Daoy (cell line): Measurements from ENCODE around the gene COPS2. TPM values are rescaled to one million over a fixed set of nuclear protein-coding genes. Genes with fewer than 3 reads are reported as not detected.
"Not testable (repeated sequence)": the region's sequence is repeated elsewhere in the genome, so short reads cannot be mapped to it uniquely, and the experiment has no call there.

Experiments
- DNase-seq: peaks from one replicate; pipeline ENCODE4 v3.0.0-alpha.2; 2015; ENCODE audit warnings: low read depth
- total RNA-seq: library from RNA; depleted of rRNA; stranded (reverse); fragments of >200 nt; shearing (Covaris generic); gene quantifications from 2 replicates; pipeline ENCODE4 v1.2.3, GENCODE V29; 2014; rRNA removed

Gene COPS2
- total RNA-seq, 1 experiment from 2014 or later = 79.1 TPM

DNA sequence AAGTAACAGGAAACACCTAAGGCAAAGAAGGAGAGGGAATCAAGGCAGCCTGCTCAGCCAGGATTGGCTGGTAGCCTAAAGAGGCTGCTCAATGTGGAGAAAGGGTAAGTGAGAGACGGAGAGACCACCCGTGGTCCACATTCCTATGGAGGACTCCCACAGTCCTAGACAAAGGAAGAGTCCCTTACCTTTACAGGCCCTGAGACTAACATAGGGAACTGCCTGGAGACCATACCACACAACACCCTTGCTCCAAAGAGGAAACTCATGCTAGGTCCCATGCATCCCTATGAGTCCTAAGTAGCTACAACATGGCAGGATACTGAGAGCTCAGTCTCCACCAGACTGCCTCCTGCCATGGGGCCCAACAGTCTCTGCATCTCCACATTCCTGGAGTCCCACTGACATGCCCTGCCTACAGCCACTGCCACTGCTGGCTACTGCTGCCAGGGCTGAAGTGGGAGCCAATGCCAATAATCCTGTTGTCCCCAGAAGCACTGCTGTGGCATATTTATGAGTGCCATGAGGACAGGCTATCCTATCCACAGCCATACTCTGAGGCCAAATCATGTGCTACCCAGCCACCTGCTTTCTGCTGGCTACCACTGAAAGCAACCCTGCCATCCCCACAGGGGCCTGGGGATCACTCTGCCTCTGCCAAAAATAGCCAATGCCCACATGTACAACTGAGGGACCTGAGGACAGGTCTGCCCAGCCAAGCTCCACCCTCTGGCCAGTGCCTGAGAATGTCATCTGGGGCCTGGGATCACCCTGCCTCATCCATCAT, 45.0 kb downstream of the COPS2 start:
- no peak for DNase-seq

DNA sequence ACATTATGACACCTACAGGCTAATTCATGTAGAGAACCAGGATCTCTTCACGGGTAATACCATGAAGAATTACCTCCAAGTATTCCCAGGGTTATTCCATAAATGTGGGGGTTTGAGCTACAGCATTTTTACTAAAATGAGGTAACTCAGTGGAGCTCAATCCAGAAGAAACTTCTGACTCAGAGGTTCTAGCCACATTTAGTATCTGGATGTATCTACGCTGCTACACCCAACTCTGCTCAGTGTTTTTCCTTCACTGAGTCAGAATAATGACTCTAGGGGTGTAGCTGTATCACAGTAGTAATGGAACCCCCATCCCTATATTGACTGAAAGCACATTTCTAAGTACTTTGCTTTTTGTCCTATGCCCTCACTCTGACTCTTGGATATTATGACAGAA, 52.4 kb downstream of the COPS2 start:
- no peak for DNase-seq

DNA sequence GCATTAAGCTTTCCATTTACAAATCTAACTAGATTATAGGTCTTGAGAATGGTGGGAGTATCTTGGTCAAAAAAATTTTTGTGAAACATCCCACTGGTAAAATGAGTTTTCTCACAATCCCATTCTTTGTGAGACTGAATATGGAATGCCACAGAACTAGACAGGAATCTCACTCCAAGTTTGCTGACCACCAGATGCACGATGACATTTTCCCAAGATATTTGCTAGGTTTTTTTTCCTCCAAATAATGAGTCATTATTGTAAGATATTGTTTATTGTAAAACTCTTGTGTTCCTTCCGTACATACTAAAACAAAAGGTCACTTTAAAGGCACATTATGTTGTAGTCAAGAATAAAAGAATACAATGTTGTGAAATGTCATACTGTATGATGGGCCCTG, 53.9 kb downstream of the COPS2 start:
- no peak for DNase-seq

DNA sequence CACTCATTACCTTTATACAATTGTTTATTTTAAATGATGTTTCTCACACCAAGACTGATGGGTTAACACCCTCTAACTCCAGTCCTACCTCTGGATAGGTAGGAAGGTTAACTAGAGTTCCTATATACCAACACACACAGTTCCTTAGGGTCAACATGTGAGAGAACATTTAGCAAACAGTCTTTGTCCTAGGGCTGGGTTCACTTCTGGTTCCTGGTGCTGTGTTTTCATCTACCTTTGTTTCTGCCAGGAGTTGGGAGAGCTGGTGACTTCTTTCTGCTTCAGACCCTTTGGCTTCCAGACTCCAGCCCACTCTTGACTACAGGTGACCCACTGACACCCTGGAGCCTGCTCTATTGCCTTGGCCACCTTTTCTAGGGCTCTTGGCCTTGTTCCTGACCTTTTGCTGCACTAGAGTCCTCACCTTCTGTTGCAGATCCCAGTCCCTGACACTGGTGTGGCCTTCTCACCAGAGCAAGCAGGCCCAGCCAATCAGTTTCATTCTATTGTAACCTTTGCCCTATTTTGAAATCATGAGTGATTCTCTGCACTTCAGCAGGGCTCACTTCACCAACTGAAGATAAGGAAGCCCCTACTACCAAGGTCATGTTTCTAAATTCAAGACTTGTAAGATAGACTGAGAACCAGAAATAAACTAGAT, 59.2 kb downstream of the COPS2 start:
- DNase-seq = no peak

DNA sequence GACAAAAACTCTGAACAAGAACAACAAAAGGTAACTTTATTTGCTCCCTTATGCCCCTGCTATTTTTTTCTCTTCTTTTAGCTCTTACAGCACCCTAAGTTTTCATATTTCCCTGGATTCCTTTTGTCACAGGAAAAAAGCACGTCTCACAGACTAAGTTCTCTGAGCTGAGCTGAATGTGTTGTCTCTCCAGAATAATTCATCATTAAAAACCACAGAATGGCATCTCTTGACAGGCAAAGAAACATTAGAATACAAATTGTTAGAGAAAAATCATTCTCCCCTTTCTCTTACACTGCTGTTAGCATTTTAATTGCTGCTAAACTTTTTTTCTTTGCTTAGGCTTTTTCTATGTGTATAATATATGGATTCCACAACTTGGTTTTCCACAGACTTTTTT, 60.5 kb downstream of the COPS2 start:
- no peak for DNase-seq

DNA sequence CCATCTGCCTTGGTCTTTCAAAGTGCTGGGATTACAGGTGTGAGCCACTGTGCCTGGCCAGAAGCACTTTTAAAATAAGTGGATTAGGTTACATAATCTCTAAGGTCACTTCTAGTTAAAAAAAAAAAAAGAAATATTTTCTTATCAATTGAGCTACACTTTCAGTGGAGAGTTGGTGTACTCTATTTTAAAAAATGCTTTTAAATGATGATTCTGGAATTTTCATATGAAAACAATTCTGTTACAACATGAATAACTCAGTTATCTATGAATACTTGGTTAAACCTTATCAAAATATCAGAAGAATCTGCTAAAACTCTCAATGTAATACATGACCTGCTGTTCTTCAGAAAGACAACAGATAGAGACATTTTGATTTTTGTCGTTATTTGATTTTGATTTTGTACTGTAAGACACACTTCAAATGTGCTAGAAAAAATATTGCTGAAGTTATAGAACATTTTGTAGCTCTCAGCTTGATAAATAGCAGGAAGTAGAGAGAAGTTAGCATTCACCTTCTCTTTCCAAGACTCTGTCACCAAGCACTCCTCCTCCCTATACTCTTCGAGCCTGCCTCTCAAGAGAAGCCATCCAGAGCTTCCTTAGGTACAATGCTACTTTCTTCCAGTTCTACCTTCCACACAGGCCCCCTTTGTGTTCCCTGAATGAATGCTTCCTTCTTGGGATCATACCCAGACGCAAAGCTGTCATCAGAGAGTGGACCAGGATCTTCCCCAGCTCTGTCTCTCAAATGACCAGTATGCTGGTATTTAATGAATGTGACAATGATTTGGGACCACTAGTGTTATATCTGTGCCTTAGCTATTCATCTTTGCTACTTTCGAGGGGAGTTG, 61.9 kb downstream of the COPS2 start:
- no peak for DNase-seq

DNA sequence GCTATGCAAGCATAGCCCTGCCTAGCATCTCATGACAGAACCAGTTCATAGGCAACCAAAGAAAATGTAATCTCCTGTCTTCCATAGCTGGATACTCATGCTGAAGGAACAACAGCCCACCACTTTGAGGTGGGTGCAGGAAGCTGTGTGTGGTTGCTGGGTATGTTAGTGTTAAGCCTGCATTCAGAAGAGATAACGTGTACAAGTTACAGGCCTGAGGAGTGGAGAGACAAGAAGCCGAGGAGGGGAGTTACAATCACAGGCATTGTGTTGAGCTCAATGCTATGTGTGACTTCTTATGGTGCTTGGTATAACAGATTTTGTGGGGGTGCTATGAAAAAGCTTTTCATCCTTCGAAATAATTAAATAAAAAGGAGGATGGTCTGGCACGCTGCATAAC, 66.4 kb downstream of the COPS2 start:
- DNase-seq = no peak

DNA sequence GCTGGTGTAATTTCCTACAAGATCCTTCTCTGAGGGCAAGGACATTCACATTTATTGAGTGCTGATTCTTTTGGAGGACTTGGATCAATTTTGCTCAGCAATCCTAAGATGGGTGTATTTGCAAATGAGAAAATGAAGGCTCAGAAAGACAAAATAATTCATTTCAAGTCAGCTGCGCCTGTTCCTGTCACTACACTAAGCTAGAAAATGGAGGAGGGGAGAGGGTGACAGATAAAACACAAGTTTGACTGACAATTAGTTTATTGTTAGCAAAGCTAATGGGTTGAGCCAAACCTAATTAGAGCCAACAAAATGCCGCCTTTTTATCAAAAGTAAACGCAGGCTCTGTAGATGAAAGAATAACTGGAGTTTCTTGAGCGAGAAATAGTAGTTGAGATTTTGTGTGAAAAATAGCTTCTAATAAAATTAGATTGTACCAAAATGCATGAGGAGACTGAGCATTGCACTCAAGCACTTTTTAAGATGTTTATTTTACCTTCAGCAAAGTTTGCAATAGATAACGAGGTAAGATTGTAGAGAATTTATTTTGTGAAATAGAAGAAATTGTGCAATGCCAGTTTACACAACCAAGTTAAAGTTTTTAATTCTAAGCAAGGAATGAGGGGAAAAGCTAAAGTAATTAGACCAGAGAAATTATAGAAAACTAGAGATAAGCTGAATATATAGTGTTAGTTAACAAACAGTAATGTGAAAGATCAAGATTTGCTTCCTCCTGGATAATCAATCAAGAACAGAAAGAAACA, 69.5 kb downstream of the COPS2 start:
- DNase-seq = no peak

DNA sequence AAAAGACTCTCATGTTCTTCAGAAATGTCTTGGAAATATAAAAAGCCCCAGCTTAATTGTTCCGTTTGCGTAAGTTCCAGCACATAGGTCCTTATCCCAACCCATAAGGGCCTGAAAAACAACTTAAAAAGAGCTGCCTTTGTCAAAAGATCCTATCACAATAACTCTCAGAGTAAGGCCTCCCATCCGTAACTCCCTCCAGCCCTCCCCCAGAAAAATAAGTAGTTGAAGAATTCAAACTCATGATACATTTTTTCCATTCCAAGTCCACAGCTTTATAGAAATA, 71.2 kb downstream of the COPS2 start:
- DNase-seq = no peak

DNA sequence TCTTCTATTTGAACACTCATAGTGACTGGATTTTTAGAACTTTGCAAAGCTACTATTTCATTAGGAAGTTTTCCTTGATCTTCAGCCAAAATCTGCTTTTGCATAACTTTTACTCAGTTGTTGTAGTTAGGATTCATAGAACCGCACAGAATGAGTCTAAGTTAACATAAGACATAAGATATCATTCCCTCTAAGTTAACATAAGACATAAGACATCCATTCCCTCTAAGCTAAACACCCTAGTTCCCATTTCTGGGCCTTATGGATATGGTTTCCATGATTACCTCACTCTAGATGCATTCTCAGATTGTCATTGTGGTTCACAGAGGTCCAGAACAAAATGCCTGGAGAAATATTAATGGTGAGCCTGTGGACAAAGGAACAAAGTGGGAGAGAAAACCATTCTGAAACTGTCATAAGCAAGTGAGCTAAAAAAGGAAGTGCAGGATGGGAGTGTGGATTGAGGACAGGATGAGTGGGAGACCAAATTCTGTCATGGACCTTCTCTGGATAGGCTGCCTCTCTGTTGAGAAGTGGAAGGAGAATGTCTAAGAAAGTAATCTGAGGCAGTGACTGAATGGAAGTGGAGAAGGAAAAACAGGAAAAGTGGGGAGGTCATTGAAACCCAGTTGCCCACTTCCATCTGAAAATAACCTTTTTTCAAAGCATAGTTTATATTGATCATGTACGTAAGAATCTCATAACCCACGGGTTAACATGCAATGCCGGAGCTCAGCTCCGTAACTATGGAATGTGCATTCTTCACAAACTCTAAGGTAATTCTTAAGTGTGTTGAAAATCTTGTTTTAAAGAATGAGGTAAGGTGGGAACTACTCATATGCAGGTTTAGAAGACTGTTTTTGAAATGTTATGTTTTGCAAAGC, 71.8 kb downstream of the COPS2 start:
- DNase-seq = no peak

DNA sequence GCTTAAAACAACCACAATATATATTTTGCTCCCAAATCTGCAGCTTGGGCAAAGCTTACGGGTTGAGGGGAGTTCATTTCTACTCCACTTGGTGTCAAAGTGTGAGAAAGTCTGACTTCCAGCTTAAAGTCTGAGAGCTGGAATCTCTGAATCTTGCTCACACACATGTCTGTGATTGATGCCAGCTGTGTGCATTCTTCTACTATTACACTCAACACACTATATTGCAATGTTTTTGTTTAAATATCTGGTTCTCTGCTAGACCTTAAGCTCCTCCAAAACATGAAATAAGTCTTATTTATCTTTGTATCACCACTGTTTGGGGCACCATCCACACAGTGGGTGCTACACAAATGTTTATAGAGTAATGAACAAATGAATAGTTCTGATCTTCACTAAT, 72.4 kb downstream of the COPS2 start:
- no peak for DNase-seq

DNA sequence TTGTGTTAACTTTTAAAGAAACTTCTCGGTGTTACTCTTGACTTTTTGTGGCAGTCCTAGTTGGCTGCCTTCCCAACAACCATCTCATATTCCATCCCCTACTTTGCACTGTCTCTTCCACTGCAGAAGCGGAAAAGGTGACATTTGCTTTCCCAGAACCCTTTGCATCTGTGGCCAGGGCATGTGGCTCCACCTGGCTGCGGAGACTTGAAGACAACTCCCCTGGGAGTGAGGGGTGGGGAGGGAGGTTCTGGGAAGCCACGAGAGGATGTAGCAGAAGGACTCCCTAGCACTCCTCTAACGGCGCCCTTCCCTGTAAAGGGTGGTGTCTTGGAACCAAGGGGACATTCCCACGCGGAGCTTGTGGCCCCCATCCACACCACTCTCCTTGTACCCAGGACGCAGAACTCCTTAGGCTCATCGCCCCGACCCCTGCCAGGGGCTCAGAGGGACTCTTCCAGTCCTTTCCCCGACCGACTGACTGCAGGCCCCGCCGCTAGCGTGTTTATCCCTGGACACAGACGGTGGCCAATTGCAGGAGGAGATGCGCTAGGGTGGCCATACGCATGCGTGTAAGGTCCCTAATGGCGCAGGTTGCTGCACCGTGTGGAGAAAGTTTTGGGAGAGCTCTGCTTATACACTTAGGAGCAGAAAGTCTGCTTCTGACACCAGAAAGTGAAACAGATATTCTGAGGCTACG, 75.9 kb downstream of the COPS2 start:
- DNase-seq = no peak

DNA sequence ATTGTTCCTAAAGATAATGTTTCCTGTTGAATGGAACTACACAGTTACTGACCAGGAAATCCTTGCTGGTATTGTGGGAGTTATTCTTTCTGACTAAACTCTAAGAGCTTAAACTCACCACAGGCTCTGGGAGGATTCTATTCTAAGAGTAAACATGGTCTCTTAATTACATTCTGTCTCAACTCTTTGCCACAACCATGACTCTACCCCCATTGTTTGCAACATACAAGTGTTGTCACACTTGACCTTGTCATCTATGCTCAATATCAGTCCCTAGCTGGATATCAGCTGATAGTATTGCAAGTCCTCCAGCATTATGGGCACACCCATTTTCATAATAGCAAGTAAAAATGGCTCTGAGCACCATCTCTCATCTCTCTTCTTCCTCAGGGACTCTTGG, 79.5 kb downstream of the COPS2 start:
- no peak for DNase-seq

DNA sequence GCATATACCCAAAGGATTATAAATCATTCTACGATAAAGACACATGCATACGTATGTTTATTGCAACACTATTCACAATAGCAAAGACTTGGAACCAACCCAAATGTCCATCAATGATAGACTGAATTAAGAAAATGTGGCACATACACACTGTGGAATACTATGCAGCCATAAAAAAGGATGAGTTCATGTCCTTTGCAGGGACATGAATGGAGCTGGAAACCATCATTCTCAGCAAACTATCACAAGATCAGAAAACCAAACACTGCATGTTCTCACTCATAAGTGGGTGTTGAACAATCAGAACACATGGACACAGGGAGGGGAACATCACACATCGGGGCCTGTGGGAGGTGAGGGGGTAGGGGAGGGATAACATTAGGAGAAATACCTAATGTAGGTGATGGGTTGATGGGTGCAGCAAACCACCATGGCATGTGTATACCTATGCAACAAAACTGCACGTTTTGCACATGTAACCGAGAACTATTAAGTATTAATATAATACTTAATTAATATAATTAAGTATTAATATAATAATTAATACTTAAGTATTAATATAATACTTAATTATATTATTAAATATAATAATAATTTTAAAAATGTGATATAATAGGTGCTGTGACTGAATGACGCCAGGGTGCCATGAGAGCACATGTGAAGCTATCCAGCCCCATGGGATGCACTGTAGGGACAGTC, 80.7 kb downstream of the COPS2 start:
- DNase-seq = not testable (repeated sequence)

Other genes with a start within 250 kb of the COPS2 start
- 0.24 and 1.3 TPM in 2 replicates for gene SHC4, start 191.7 kb downstream of the COPS2 start, total RNA-seq
- 8.6 and 10.9 TPM in 2 replicates for gene SECISBP2L, start 109.2 kb downstream of the COPS2 start, total RNA-seq
- gene GALK2, start 14.6 kb upstream of the COPS2 start, total RNA-seq = 32.0 and 45.5 TPM in 2 replicates